ENCODE measurements around the gene APOC1.

Gene APOC1

DNA sequence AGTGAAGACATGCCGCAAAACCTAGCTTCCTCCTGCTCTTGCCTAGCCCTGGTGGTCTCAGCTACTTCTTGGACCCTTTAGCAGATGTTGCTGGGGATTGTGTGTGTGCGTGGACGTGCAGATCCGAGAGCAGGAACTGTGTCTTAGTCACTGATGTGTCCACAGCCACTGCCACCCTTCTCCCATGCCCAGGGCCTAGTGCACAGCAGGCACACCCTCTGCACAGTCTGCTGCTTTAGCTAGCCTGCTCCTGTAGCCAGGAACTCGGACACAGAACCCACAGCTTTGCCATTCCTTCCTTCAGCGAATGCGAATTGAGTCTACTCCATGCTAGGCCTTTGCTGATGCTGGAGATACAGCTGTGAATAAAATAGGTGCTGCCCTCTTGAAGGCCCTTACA lies 43.1 kb downstream of the APOC1 start:
- DNase-seq = no peak

DNA sequence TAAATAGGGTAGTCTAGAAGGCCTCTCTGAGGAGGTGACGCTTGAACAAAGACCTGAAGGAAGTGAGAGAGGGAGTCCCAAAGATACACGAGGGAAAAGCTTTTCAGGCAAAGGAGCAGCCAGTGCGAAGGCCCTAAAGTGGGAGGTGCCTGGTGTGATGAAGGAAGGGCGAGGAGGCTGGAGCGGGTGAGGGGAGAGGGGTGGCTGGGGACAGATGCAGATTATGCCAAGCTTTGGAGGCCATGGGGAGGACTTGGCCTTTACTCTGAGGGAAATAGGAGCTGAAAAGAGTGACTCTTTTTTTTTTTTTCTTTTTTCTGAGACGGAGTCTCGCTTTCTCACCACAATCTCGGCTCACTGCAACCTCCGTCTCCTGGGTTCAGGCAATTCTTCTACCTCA lies 43.7 kb downstream of the APOC1 start:
- DNase-seq = no peak

DNA sequence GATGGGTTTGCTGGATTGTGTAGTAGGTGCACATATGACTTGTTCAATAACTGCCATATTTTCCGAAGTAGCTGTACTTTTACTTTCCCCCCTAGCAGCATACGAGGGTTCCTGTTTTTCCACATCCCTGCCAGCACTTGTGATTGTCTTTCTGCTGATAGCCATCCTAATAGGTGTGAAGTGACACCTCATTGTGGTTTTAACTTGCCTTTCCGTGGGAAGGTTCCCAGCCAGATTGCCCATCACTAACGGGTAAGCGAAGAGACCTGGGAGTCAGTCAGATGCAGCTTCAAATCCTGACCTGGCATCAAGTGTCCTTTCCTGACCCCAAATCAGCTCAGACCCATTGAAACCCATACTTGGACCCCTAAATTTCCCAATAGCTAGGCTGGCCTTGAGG lies 45.3 kb downstream of the APOC1 start:
- no peak for DNase-seq

- no peak for DNase-seq
Measured at GRCh38 chr19:44960906-44961728, 46.7 kb downstream of the APOC1 start.

DNA sequence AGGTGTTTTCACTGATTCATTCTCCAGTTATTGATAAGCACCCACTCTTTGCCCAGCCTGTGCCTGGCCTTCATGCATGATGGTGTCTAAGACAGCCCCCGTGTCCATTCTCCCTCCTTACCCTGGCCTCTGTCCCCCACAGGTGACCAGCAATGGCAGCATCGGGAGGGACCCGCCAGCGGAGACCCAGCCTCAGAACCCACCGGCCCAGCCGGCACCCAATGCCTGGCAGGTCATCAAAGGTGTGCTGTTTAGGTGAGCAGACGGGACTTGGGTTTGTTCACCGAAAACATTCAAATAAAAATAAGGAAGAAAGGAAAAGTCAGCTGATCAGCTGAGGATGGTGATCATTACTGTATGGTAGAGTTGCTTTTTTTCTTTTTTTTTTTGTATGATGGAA lies 47.4 kb downstream of the APOC1 start:
- DNase-seq = no peak

- no peak for DNase-seq
Measured at GRCh38 chr19:44968118-44968517, 53.7 kb downstream of the APOC1 start.

- DNase-seq = no peak
Measured at GRCh38 chr19:44968670-44969069, 54.3 kb downstream of the APOC1 start.

All from T-helper 2 cell (primary cell).